MM.1S (cell line): ENCODE data around the gene MBP.

ENCODE experiments used
- DNase-seq: peaks from one replicate; pipeline ENCODE4 v3.0.0-alpha.2; 2015
- H2AFZ ChIP-seq: fragments of 300-600 bp; sonication (generic); 2 replicates; pipeline ENCODE4 v1.6.0; 2016; ENCODE audit warnings: antibody characterized with exemption, low read length
- H3F3A ChIP-seq: fragments of 300-600 bp; sonication (generic); 2 replicates; pipeline ENCODE4 v1.6.1; 2016; ENCODE audit warnings: mild to moderate bottlenecking, antibody characterized with exemption, low read length, moderate library complexity, mixed read lengths; ENCODE audit not compliant: insufficient read depth
- H3K27ac ChIP-seq: fragments of 300-600 bp; sonication (generic); 2 replicates; pipeline ENCODE4 v1.5.1; 2016; ENCODE audit warnings: mild to moderate bottlenecking, low read length
- H3K27me3 ChIP-seq: fragments of 300-600 bp; sonication (generic); replicated peaks from 2 replicates; pipeline ENCODE4 v1.6.0; 2016; ENCODE audit warnings: low read length; ENCODE audit not compliant: insufficient read depth
- H3K36me3 ChIP-seq: fragments of 300-600 bp; sonication (generic); replicated peaks from 2 replicates; pipeline ENCODE4 v1.6.1; 2016; ENCODE audit warnings: mild to moderate bottlenecking, low read length, mixed read lengths; ENCODE audit not compliant: insufficient read depth
- H3K4me1 ChIP-seq: fragments of 300-600 bp; sonication (generic); 2 replicates; pipeline ENCODE4 v1.6.1; 2016; ENCODE audit warnings: low read length, mixed read lengths
- H3K4me2 ChIP-seq: fragments of 300-600 bp; sonication (generic); 2 replicates; pipeline ENCODE4 v1.6.0; 2016; ENCODE audit warnings: low read depth, low read length
- H3K4me3 ChIP-seq: fragments of 300-600 bp; sonication (generic); 2 replicates; pipeline ENCODE4 v1.5.1; 2016; ENCODE audit warnings: low read length, mixed read lengths
- H3K79me2 ChIP-seq: fragments of 300-600 bp; sonication (generic); 2 replicates; pipeline ENCODE4 v1.6.1; 2016; ENCODE audit warnings: mixed run types, low read length, mixed read lengths
- H3K9ac ChIP-seq: fragments of 300-600 bp; sonication (generic); 2 replicates; pipeline ENCODE4 v1.6.1; 2016; ENCODE audit warnings: low read length, mixed read lengths
- H3K9me2 ChIP-seq: fragments of 300-600 bp; sonication (generic); replicated peaks from 2 replicates; pipeline ENCODE4 v1.6.1; 2016; ENCODE audit warnings: mild to moderate bottlenecking, low read length, mixed read lengths; ENCODE audit not compliant: insufficient read depth
- H3K9me3 ChIP-seq: fragments of 300-600 bp; sonication (generic); replicated peaks from 2 replicates; pipeline ENCODE4 v1.6.1; 2016; ENCODE audit warnings: mild to moderate bottlenecking, low read length, mixed read lengths; ENCODE audit not compliant: insufficient read depth
- H4K20me1 ChIP-seq: fragments of 300-600 bp; sonication (generic); 2 replicates; pipeline ENCODE4 v1.6.1; 2016; ENCODE audit warnings: mild to moderate bottlenecking, low read length, moderate library complexity, mixed read lengths; ENCODE audit not compliant: insufficient read depth
- EZH2 ChIP-seq: fragments of 300-600 bp; sonication (generic); optimal IDR thresholded peaks from 2 replicates; pipeline ENCODE3; 2017; ENCODE audit warnings: low read depth, mild to moderate bottlenecking, antibody characterized with exemption, low read length, mixed read lengths
- EZH2phosphoT487 ChIP-seq: fragments of 300-600 bp; sonication (generic); IDR thresholded peaks from 2 replicates; pipeline ENCODE4 v1.6.1; 2018; ENCODE audit warnings: antibody characterized with exemption, low read length
- TF ChIP-seq, protein P1 (sequence below): fragments of 300-600 bp; sonication (generic); IDR thresholded peaks from 2 replicates; pipeline ENCODE4 v1.5.1; 2016; ENCODE audit warnings: antibody characterized with exemption, low read length, mixed read lengths

Gene MBP

DNA sequence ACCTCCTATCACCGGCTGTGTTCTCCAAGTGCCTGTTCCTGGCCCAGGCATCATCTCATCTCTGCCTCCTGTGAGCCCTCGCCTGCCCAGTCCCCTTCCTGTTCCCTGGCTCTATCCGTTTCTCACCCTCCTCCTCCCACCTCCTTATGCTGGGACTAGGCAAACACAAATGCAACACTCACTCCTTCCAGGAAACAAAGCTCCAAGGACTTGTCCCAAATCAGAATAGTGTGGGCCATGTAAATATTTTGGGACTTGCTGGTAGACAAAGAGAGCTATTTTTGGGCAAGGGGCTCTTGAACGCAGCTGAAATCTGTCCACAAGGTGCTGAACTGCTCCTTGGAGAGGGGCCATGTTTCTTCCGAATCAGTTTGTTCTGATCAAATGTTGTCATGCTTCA is 25.3 kb downstream of the MBP start:
- H3K36me3 ChIP-seq = no peaks in the 10 kb centered on the region
- H3K27ac ChIP-seq = no peak overlapping the region
- no peaks in the 10 kb centered on the region for H3K79me2 ChIP-seq
- H3F3A ChIP-seq = peaks cover 5% of the 10 kb centered on the region
- no peak overlapping the region for H2AFZ ChIP-seq
- peaks cover 24% of the 10 kb centered on the region for H3K4me1 ChIP-seq
- no peaks in the 10 kb centered on the region for H3K9me2 ChIP-seq
- H3K27me3 ChIP-seq = no peaks in the 10 kb centered on the region
- TF ChIP-seq EZH2 (no peak), EZH2phosphoT487 (no peak)
- TF ChIP-seq, protein P1, sequence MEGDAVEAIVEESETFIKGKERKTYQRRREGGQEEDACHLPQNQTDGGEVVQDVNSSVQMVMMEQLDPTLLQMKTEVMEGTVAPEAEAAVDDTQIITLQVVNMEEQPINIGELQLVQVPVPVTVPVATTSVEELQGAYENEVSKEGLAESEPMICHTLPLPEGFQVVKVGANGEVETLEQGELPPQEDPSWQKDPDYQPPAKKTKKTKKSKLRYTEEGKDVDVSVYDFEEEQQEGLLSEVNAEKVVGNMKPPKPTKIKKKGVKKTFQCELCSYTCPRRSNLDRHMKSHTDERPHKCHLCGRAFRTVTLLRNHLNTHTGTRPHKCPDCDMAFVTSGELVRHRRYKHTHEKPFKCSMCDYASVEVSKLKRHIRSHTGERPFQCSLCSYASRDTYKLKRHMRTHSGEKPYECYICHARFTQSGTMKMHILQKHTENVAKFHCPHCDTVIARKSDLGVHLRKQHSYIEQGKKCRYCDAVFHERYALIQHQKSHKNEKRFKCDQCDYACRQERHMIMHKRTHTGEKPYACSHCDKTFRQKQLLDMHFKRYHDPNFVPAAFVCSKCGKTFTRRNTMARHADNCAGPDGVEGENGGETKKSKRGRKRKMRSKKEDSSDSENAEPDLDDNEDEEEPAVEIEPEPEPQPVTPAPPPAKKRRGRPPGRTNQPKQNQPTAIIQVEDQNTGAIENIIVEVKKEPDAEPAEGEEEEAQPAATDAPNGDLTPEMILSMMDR = no peak
- H3K4me2 ChIP-seq = peak overlapping the region; percentile 53; the same call in 1 of the 2 replicates
- no peaks in the 10 kb centered on the region for H4K20me1 ChIP-seq
- no peaks in the 10 kb centered on the region for H3K9me3 ChIP-seq
- no peak for DNase-seq
- no peak overlapping the region for H3K4me3 ChIP-seq
- no peak overlapping the region for H3K9ac ChIP-seq

DNA sequence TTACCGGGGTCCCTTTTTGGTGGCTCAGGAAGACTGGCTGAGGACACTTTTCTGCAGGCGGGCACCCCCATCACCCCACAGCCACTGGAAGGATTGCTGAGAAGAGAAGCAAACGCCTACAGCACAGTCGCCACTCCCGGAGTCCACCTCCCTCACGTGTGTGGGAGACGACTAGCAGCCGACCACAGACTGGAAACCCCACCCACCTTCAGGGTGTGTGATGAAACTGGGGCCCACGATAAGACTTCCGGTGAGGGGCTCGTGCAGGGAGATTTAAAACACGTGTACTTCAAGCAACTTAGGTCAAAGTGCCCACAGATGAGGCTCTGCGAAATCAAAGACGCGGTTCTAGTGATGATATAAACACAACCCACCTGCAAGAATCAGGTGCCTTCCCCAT is 26.3 kb downstream of the MBP start:
- Histone ChIP-seq H4K20me1 (no peaks in the 10 kb centered on the region), H3K9ac (no peak overlapping the region), H3K9me3 (no peaks in the 10 kb centered on the region), H3K4me3 (no peak overlapping the region), H3K4me1 (peaks cover 33% of the 10 kb centered on the region), H3K27me3 (no peaks in the 10 kb centered on the region), H3K4me2 (no peak overlapping the region), H3K9me2 (no peaks in the 10 kb centered on the region), H3K36me3 (no peaks in the 10 kb centered on the region), H3F3A (peaks cover 8% of the 10 kb centered on the region), H2AFZ (no peak overlapping the region), H3K27ac (no peak overlapping the region), H3K79me2 (no peaks in the 10 kb centered on the region)
- TF ChIP-seq EZH2 (no peak), EZH2phosphoT487 (no peak)
- TF ChIP-seq, protein P1 = no peak
- DNase-seq = no peak

DNA sequence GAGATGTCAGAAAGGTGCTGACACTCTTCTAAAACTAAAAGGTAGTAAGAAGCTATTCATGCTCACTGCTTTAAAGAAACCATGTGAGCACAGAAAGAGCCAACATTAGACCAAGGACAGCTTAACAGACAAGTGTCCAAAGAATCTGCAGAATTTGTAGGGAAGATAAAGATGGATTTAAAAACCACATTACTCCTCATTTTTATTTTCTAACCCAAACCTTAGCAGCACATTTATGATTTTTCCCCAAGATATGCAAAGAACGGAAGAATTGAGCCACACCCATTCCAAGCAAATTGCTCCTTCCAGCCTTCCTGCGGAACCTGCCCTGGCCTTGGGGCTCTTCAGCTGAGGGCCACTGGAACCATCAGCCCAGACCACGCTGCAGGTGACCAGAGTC is 26.9 kb downstream of the MBP start:
- Histone ChIP-seq H3K4me1 (peaks cover 34% of the 10 kb centered on the region), H3K27me3 (no peaks in the 10 kb centered on the region), H4K20me1 (no peaks in the 10 kb centered on the region), H3K79me2 (no peaks in the 10 kb centered on the region), H3K9me2 (no peaks in the 10 kb centered on the region), H3F3A (peaks cover 8% of the 10 kb centered on the region), H3K4me3 (no peak overlapping the region), H2AFZ (no peak overlapping the region), H3K9ac (no peak overlapping the region), H3K9me3 (no peaks in the 10 kb centered on the region), H3K36me3 (no peaks in the 10 kb centered on the region), H3K4me2 (no peak overlapping the region), H3K27ac (no peak overlapping the region)
- no peak for DNase-seq
- no peak for TF ChIP-seq EZH2phosphoT487
- TF ChIP-seq, protein P1 = no peak
